Loucy (cell line): ENCODE measurements around the gene BTBD16.

Experiments
- H2AFZ ChIP-seq: fragments of 200-600 bp; sonication (generic); 2 replicates; pipeline ENCODE4 v1.6.0; 2016; ENCODE audit warnings: antibody characterized with exemption, mild to moderate bottlenecking, low read length, moderate library complexity
- H3F3A ChIP-seq: fragments of 200-600 bp; 2 replicates; pipeline ENCODE4 v1.6.0; 2016; ENCODE audit warnings: antibody characterized with exemption, low read depth, mild to moderate bottlenecking
- H3K27me3 ChIP-seq: fragments of 200-600 bp; sonication (generic); 2 replicates; pipeline ENCODE4 v1.6.1; 2014; ENCODE audit warnings: low read length, mild to moderate bottlenecking; ENCODE audit not compliant: insufficient read depth, poor library complexity, severe bottlenecking
- H3K36me3 ChIP-seq: fragments of 200-600 bp; sonication (generic); 2 replicates; pipeline ENCODE4 v1.6.1; 2016; ENCODE audit warnings: low read length; ENCODE audit not compliant: insufficient read depth
- H3K4me1 ChIP-seq: fragments of 200-600 bp; sonication (generic); 2 replicates; pipeline ENCODE4 v1.5.1; 2014; ENCODE audit warnings: low read length, mild to moderate bottlenecking; ENCODE audit not compliant: insufficient read depth, poor library complexity, severe bottlenecking
- H3K4me2 ChIP-seq: fragments of 200-600 bp; sonication (generic); 2 replicates; pipeline ENCODE4 v1.6.0; 2014; ENCODE audit warnings: antibody characterized with exemption, low read length, low read depth, mild to moderate bottlenecking; ENCODE audit not compliant: poor library complexity, severe bottlenecking
- H3K4me3 ChIP-seq: fragments of 200-600 bp; sonication (generic); 2 replicates; pipeline ENCODE4 v1.5.1; 2014; ENCODE audit warnings: low read length, mild to moderate bottlenecking, mixed read lengths; ENCODE audit not compliant: poor library complexity, severe bottlenecking
- H3K79me2 ChIP-seq: fragments of 200-600 bp; sonication (generic); 2 replicates; pipeline ENCODE4 v1.6.1; 2014; ENCODE audit warnings: low read length; ENCODE audit not compliant: insufficient read depth
- H3K9ac ChIP-seq: fragments of 200-600 bp; sonication (generic); 2 replicates; pipeline ENCODE4 v1.6.0; 2014; ENCODE audit warnings: mild to moderate bottlenecking, low read depth, low read length, moderate library complexity; ENCODE audit not compliant: poor library complexity, severe bottlenecking
- H3K9me2 ChIP-seq: fragments of 200-600 bp; sonication (generic); replicated peaks from 2 replicates; pipeline ENCODE4 v1.6.1; 2016; ENCODE audit warnings: low read depth, low read length, mixed read lengths
- H3K9me3 ChIP-seq: fragments of 200-600 bp; sonication (generic); 2 replicates; pipeline ENCODE4 v1.6.1; 2014; ENCODE audit warnings: mild to moderate bottlenecking, antibody characterized with exemption, low read length, low read depth; ENCODE audit not compliant: insufficient read depth
- H4K20me1 ChIP-seq: fragments of 200-600 bp; sonication (generic); 2 replicates; pipeline ENCODE4 v1.6.0; 2014; ENCODE audit warnings: antibody characterized with exemption, low read length, mild to moderate bottlenecking; ENCODE audit not compliant: insufficient read depth, poor library complexity, severe bottlenecking
- EZH2phosphoT487 ChIP-seq: fragments of 200-600 bp; IDR thresholded peaks from 2 replicates; pipeline ENCODE4 v1.6.1; 2018; ENCODE audit warnings: antibody characterized with exemption, mild to moderate bottlenecking, moderate library complexity, borderline replicate concordance
- TF ChIP-seq, protein P1 (sequence below): fragments of 200-600 bp; sonication (generic); conservative IDR thresholded peaks from 2 replicates; pipeline ENCODE4 v1.5.1; 2014; ENCODE audit warnings: mild to moderate bottlenecking, antibody characterized with exemption, low read length

BTBD16 gene

DNA sequence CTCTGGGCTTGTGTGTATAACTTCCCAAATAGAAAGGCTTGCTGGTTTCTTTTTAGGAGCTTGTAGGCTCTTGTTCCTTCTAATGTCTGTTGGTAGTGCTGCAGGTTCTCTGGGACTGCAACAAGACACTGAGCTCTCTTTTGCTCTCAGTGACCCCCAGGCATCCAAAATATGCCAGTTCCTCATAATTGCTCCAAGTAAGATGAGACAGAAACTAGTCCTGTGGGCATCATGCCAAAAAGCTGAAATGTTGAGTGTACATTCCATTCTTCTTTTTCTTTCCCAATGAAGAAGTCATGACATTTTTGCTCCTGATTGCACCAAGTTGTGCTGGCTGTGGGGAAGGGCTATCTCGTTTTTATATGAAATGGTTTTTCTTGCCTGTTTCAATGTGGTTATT is 7.1 kb upstream of the BTBD16 start:
- Histone ChIP-seq H3F3A (no peaks in the 10 kb centered on the region), H2AFZ (no peak overlapping the region), H3K9me3 (peaks cover 3% of the 10 kb centered on the region; the same call in 1 of the 2 replicates), H3K4me2 (no peak overlapping the region), H3K79me2 (no peaks in the 10 kb centered on the region), H4K20me1 (no peaks in the 10 kb centered on the region), H3K9me2 (no peaks in the 10 kb centered on the region), H3K4me3 (no peak overlapping the region), H3K27me3 (no peaks in the 10 kb centered on the region), H3K36me3 (no peaks in the 10 kb centered on the region), H3K4me1 (no peaks in the 10 kb centered on the region), H3K9ac (no peak overlapping the region)
- TF ChIP-seq, protein P1, sequence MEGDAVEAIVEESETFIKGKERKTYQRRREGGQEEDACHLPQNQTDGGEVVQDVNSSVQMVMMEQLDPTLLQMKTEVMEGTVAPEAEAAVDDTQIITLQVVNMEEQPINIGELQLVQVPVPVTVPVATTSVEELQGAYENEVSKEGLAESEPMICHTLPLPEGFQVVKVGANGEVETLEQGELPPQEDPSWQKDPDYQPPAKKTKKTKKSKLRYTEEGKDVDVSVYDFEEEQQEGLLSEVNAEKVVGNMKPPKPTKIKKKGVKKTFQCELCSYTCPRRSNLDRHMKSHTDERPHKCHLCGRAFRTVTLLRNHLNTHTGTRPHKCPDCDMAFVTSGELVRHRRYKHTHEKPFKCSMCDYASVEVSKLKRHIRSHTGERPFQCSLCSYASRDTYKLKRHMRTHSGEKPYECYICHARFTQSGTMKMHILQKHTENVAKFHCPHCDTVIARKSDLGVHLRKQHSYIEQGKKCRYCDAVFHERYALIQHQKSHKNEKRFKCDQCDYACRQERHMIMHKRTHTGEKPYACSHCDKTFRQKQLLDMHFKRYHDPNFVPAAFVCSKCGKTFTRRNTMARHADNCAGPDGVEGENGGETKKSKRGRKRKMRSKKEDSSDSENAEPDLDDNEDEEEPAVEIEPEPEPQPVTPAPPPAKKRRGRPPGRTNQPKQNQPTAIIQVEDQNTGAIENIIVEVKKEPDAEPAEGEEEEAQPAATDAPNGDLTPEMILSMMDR, result no peak
- TF ChIP-seq EZH2phosphoT487, result no peak

DNA sequence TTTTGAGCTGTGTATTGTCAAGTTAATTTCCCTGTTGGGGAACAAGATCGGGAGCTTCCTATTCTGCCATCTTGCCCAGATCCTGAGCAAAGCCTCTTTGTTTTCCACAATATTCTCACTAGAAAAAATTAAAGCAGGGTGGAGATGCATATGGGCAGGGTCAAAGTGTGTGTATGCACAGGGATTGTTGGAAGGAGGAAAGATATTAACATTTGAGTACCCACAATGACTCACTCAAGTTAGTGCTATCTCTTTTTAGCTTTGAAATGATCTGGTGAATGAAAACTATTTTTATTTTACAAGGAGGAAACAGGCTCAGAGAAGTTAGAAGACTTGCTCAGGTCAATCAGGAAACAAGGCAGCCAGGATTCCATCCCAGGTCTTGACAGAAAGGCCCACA is 6.7 kb upstream of the BTBD16 start:
- Histone ChIP-seq H3K79me2 (no peaks in the 10 kb centered on the region), H4K20me1 (no peaks in the 10 kb centered on the region), H3K36me3 (no peaks in the 10 kb centered on the region), H2AFZ (no peak overlapping the region), H3K9me3 (peaks cover 3% of the 10 kb centered on the region; the same call in 1 of the 2 replicates), H3K9me2 (no peaks in the 10 kb centered on the region), H3K4me1 (no peaks in the 10 kb centered on the region), H3K4me2 (no peak overlapping the region), H3F3A (no peaks in the 10 kb centered on the region), H3K9ac (no peak overlapping the region), H3K4me3 (no peak overlapping the region), H3K27me3 (no peaks in the 10 kb centered on the region)
- TF ChIP-seq, protein P1, result no peak
- TF ChIP-seq EZH2phosphoT487, result no peak

DNA sequence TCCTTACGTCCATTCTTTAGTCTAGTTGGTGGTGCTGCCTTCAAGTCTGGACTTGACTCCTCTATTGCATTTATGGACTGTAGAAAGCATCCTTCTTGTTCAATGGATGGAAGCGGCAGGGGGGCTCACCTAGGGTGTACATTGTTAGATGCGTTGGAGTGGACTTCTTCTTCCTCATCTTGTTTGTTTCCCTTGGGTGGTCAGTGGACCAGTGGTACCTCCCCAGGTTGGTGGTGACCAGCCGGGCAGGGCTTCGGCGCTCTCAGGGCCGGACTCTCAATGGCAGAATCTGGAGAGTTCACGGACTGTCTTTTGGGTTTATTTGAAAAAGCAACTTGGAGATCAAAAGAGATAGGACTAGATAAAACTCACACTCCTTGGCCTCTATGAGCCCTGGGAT is 6.2 kb upstream of the BTBD16 start:
- Histone ChIP-seq H3F3A (no peaks in the 10 kb centered on the region), H3K4me2 (no peak overlapping the region)
- TF ChIP-seq EZH2phosphoT487, result no peak
- TF ChIP-seq, protein P1, result no peak

More for the DNA sequence above, 6.2 kb upstream of the BTBD16 start:
- Histone ChIP-seq H3K4me1 (no peaks in the 10 kb centered on the region), H3K27me3 (no peaks in the 10 kb centered on the region), H3K9me3 (peaks cover 3% of the 10 kb centered on the region; the same call in 1 of the 2 replicates), H3K36me3 (no peaks in the 10 kb centered on the region), H3K9me2 (no peaks in the 10 kb centered on the region), H2AFZ (no peak overlapping the region), H3K79me2 (no peaks in the 10 kb centered on the region), H4K20me1 (no peaks in the 10 kb centered on the region), H3K9ac (no peak overlapping the region), H3K4me3 (no peak overlapping the region)
